Adrenal gland (tissue), 5 donors: ENCODE measurements around the gene NISCH.

ENCODE experiments used
- POLR2A ChIP-seq, 2 donors: fragments of 450-650 bp; IDR thresholded peaks; one replicate each; pipeline ENCODE4 v1.6.1; 2017; ENCODE audit warnings: antibody characterized with exemption in 2 of 2, mild to moderate bottlenecking in 2 of 2, moderate library complexity in 1 of 2
- TF ChIP-seq, protein P1 (sequence below), 6 experiments: fragments of 450-650 bp in 4 of 6; fragments of 200-600 bp in 2 of 6; sonication (generic) in 1 of 6; IDR thresholded peaks; 1 replicate in 5 of 6; 2 replicates in 1 of 6; pipeline versions ENCODE4 v1.5.1 to v1.8.0; 2016 to 2021; ENCODE audit warnings: antibody characterized with exemption in 6 of 6, mild to moderate bottlenecking in 2 of 6, moderate library complexity in 1 of 6
- donor health status: DM: no; HTN: no; CAD: no.

DNA sequence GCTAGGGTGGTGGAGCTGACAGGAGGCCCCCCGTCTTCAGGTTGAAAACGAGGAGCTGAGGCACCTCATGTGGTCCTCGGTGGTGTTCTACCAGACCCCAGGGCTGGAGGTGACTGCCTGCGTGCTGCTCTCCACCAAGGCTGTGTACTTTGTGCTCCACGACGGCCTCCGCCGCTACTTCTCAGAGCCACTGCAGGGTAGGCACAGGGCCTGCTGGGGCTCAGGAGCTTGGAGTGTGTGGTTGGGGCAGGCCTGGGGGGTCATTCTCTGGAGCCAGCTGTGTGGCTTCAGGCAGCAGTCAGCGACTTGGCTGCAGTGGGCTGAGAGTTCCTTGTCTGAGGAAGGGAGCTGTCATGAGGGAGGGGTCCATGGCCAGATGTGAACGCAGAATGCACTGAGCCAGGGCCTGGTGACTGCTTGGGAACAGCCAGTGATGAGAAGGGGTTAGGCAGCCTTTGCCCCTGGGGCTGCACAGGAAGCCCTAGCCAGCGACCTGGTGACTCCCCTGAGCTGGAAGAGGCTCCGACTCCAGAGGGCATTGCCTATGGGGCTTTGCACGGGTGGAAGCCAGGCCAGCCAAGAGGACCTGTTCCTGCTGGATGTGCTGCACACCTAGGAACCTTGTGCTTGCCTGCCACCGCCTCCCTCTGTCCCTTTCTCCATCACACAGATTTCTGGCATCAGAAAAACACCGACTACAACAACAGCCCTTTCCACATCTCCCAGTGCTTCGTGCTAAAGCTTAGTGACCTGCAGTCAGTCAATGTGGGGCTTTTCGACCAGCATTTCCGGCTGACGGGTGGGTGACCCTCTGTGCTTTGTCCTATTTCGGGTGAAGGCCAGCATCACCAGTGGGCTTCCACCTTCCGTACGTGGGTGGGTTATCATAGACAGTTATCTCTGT is 34.9 kb downstream of the NISCH start:
- TF ChIP-seq, protein P1, sequence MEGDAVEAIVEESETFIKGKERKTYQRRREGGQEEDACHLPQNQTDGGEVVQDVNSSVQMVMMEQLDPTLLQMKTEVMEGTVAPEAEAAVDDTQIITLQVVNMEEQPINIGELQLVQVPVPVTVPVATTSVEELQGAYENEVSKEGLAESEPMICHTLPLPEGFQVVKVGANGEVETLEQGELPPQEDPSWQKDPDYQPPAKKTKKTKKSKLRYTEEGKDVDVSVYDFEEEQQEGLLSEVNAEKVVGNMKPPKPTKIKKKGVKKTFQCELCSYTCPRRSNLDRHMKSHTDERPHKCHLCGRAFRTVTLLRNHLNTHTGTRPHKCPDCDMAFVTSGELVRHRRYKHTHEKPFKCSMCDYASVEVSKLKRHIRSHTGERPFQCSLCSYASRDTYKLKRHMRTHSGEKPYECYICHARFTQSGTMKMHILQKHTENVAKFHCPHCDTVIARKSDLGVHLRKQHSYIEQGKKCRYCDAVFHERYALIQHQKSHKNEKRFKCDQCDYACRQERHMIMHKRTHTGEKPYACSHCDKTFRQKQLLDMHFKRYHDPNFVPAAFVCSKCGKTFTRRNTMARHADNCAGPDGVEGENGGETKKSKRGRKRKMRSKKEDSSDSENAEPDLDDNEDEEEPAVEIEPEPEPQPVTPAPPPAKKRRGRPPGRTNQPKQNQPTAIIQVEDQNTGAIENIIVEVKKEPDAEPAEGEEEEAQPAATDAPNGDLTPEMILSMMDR (IDR thresholded peaks at IDR 0.05) = no peak
- no peak for TF ChIP-seq POLR2A (IDR thresholded peaks at IDR 0.05)
